Smooth muscle cell (in vitro differentiated cells): ENCODE data around the gene SCFD2. TPM values are rescaled to one million over a fixed set of nuclear protein-coding genes. Genes with fewer than 3 reads are reported as not detected.
"Not testable (repeated sequence)": the region's sequence is repeated elsewhere in the genome, so short reads cannot be mapped to it uniquely, and the experiment has no call there.

ENCODE experiments used
- DNase-seq: peaks from one replicate; lab custom pipeline; 2025; ENCODE audit not compliant: unreplicated experiment; lab: John Stamatoyannopoulos, UW
- H2AFZ ChIP-seq: fragments of 200-600 bp; sonication (generic); 2 replicates; pipeline ENCODE4 v1.6.0; 2016; ENCODE audit warnings: antibody characterized with exemption, low read depth, mild to moderate bottlenecking
- H3F3A ChIP-seq: fragments of 200-600 bp; sonication (generic); 2 replicates; pipeline ENCODE4 v1.6.0; 2017; ENCODE audit warnings: antibody characterized with exemption, low read depth
- H3K27ac ChIP-seq: fragments of 200-600 bp; sonication (generic); 2 replicates; pipeline ENCODE4 v1.5.1; 2016; ENCODE audit warnings: low read depth, mild to moderate bottlenecking
- H3K27me3 ChIP-seq: fragments of 200-600 bp; sonication (generic); 2 replicates; pipeline ENCODE4 v1.6.1; 2016; ENCODE audit warnings: low read depth, mild to moderate bottlenecking
- H3K36me3 ChIP-seq: fragments of 200-600 bp; sonication (generic); 2 replicates; pipeline ENCODE4 v1.5.1; 2016; ENCODE audit warnings: low read depth
- H3K4me1 ChIP-seq: fragments of 200-600 bp; sonication (generic); 2 replicates; pipeline ENCODE4 v1.5.1; 2016; ENCODE audit warnings: low read depth
- H3K4me2 ChIP-seq: fragments of 200-600 bp; sonication (generic); 2 replicates; pipeline ENCODE4 v1.6.0; 2016; ENCODE audit warnings: mild to moderate bottlenecking
- H3K4me3 ChIP-seq: fragments of 200-600 bp; sonication (generic); 2 replicates; pipeline ENCODE4 v1.5.1; 2016; ENCODE audit warnings: mild to moderate bottlenecking
- H3K79me2 ChIP-seq: fragments of 200-600 bp; sonication (generic); 2 replicates; pipeline ENCODE4 v1.6.0; 2016; ENCODE audit warnings: low read depth, mild to moderate bottlenecking
- H3K9ac ChIP-seq: fragments of 200-600 bp; sonication (generic); 2 replicates; pipeline ENCODE4 v1.6.0; 2016; ENCODE audit warnings: low read depth
- H3K9me3 ChIP-seq: fragments of 200-600 bp; sonication (generic); replicated peaks from 2 replicates; pipeline ENCODE4 v1.5.1; 2016; ENCODE audit warnings: low read depth
- H4K20me1 ChIP-seq: fragments of 200-600 bp; sonication (generic); 2 replicates; pipeline ENCODE4 v1.6.0; 2016; ENCODE audit warnings: low read depth
- CTCF ChIP-seq: fragments of 200-600 bp; sonication (generic); IDR thresholded peaks from 2 replicates; pipeline ENCODE4 v1.5.1; 2017; ENCODE audit warnings: borderline replicate concordance, mild to moderate bottlenecking, antibody characterized with exemption; ENCODE audit not compliant: insufficient read depth, poor library complexity, severe bottlenecking
- WGBS: methylation state at CpG from one replicate; pipeline ENCODE4 v1.1.7; 2016; ENCODE audit warnings: low lambda C conversion rate; 5-methylcytosine and 5-hydroxymethylcytosine counted together
- polyA plus RNA-seq: library from polyadenylated mRNA; unstranded; fragments of >200 nt; fragmentation: Nextera tagmentation; extraction: Ambion mirVana; gene quantifications from 2 replicates; pipeline ENCODE4 v1.2.1, GENCODE V29; 2016
- total RNA-seq: library from RNA; depleted of rRNA; stranded (reverse); fragments of >200 nt; gene quantifications from 2 replicates; pipeline ENCODE4 v1.2.3, GENCODE V29; 2014

SCFD2 gene
- total and polyA plus RNA-seq, 2 experiments from 2014 or later: 7.8 to 11.4 TPM

- no peaks in the 10 kb centered on the region for H3K4me1 ChIP-seq
- no peaks in the 10 kb centered on the region for H3K9me3 ChIP-seq
- H3F3A ChIP-seq: no peaks in the 10 kb centered on the region
- no peak overlapping the region for H3K9ac ChIP-seq
- no peak for TF ChIP-seq CTCF
- H3K4me3 ChIP-seq: no peak overlapping the region
- no peaks in the 10 kb centered on the region for H3K27me3 ChIP-seq
- no peaks in the 10 kb centered on the region for H4K20me1 ChIP-seq
- H3K36me3 ChIP-seq: peaks cover 3% of the 10 kb centered on the region
- H3K79me2 ChIP-seq: no peaks in the 10 kb centered on the region
- WGBS: 76% methylated on average over 5 of the region's 5 CpGs
- H3K27ac ChIP-seq: no peak overlapping the region
- H2AFZ ChIP-seq: no peak overlapping the region
- H3K4me2 ChIP-seq: no peak overlapping the region
- DNase-seq: no peak
Observed at GRCh38 chr4:53346920-53347852, 18.7 kb downstream of the SCFD2 start.

- H3K4me2 ChIP-seq, H3K27ac ChIP-seq: not testable (repeated sequence)
Observed at GRCh38 chr4:53346392-53346791, 19.5 kb downstream of the SCFD2 start.

GRCh38 chr4:53340145-53340544 lies 25.7 kb downstream of the SCFD2 start:
- not testable (repeated sequence) for DNase-seq, H3K36me3 ChIP-seq, H2AFZ ChIP-seq, H3K4me2 ChIP-seq, H3K27ac ChIP-seq, H3K79me2 ChIP-seq, H3K9me3 ChIP-seq, H3F3A ChIP-seq, H3K27me3 ChIP-seq, H3K4me3 ChIP-seq, H3K4me1 ChIP-seq, H3K9ac ChIP-seq, H4K20me1 ChIP-seq
- 92% methylated on average over 12 of the region's 12 CpGs for WGBS

More at GRCh38 chr4:53346392-53346791, 19.5 kb downstream of the SCFD2 start:
- DNase-seq, H4K20me1 ChIP-seq, H3K79me2 ChIP-seq, H2AFZ ChIP-seq, H3K9me3 ChIP-seq, H3K9ac ChIP-seq, H3K4me1 ChIP-seq, H3K27me3 ChIP-seq, H3K4me3 ChIP-seq, H3F3A ChIP-seq, H3K36me3 ChIP-seq: not testable (repeated sequence)
- WGBS: 94% methylated on average over 2 of the region's 2 CpGs

DNA sequence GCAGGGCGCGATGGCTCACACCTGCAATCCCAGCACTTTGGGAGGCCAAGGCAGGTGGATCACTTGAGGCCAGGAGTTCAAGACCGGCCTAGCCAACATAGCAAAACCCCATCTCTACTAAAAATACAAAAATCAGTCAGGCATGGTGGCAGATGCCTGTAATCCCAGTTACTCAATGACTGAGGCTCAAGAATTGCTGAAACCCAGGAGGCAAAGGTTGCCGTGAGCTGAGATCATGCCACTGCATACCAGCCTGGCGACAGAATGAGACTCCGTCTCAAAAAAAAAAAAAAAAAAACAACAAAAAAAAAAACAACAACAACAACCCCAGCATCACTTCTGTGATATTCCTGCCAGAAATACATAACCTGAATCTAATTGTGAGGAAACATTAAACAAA lies 30.9 kb downstream of the SCFD2 start:
- not testable (repeated sequence) for H3K27ac ChIP-seq, H3K4me3 ChIP-seq, H3K4me1 ChIP-seq, H3K27me3 ChIP-seq, H3F3A ChIP-seq, DNase-seq, H3K36me3 ChIP-seq, H4K20me1 ChIP-seq, H3K9ac ChIP-seq, H3K4me2 ChIP-seq, H3K79me2 ChIP-seq, H2AFZ ChIP-seq, H3K9me3 ChIP-seq
- WGBS: 95% methylated on average over 6 of the region's 6 CpGs

- no peak for TF ChIP-seq CTCF
- no peak for DNase-seq
Observed at GRCh38 chr4:53326535-53326934, 39.3 kb downstream of the SCFD2 start.

More at GRCh38 chr4:53326535-53326934, 39.3 kb downstream of the SCFD2 start:
- H3F3A ChIP-seq: peaks cover 6% of the 10 kb centered on the region
- H3K4me1 ChIP-seq: peaks cover 3% of the 10 kb centered on the region
- no peaks in the 10 kb centered on the region for H3K9me3 ChIP-seq
- no peak overlapping the region for H3K9ac ChIP-seq
- WGBS: 96% methylated on average over 3 of the region's 3 CpGs
- H3K4me3 ChIP-seq: no peak overlapping the region
- H3K27ac ChIP-seq: no peak overlapping the region
- H3K4me2 ChIP-seq: no peak overlapping the region
- H2AFZ ChIP-seq: no peak overlapping the region
- H4K20me1 ChIP-seq: no peaks in the 10 kb centered on the region
- no peaks in the 10 kb centered on the region for H3K36me3 ChIP-seq
- no peaks in the 10 kb centered on the region for H3K27me3 ChIP-seq
- H3K79me2 ChIP-seq: no peaks in the 10 kb centered on the region
